ENCODE measurements around the gene SLC4A3.

- TF ChIP-seq, protein P1, sequence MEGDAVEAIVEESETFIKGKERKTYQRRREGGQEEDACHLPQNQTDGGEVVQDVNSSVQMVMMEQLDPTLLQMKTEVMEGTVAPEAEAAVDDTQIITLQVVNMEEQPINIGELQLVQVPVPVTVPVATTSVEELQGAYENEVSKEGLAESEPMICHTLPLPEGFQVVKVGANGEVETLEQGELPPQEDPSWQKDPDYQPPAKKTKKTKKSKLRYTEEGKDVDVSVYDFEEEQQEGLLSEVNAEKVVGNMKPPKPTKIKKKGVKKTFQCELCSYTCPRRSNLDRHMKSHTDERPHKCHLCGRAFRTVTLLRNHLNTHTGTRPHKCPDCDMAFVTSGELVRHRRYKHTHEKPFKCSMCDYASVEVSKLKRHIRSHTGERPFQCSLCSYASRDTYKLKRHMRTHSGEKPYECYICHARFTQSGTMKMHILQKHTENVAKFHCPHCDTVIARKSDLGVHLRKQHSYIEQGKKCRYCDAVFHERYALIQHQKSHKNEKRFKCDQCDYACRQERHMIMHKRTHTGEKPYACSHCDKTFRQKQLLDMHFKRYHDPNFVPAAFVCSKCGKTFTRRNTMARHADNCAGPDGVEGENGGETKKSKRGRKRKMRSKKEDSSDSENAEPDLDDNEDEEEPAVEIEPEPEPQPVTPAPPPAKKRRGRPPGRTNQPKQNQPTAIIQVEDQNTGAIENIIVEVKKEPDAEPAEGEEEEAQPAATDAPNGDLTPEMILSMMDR (optimal IDR thresholded peaks at IDR 0.05 in 1 of 3, IDR thresholded peaks at IDR 0.05 in 1 of 3, conservative IDR thresholded peaks at IDR 0.05 in 1 of 3; ENCODE audit: extremely low read depth in 1 of 3, insufficient read depth in 2 of 3, low read length in 3 of 3), result no peak
- no peak for TF ChIP-seq EZH2 (IDR thresholded peaks at IDR 0.05; ENCODE audit: low read length)
Measured at GRCh38 chr2:219621935-219622334, 5.5 kb upstream of the SLC4A3 start.
